ENCODE results near the gene KLHL8. TPM values are rescaled to one million over a fixed set of nuclear protein-coding genes. Genes with fewer than 3 reads are reported as not detected.

The KLHL8 gene
- polyA plus RNA-seq, 1 donor (not counting 4 experiments of a cell fraction or from before 2014, with no cell fraction given) = 6.7 TPM

DNA sequence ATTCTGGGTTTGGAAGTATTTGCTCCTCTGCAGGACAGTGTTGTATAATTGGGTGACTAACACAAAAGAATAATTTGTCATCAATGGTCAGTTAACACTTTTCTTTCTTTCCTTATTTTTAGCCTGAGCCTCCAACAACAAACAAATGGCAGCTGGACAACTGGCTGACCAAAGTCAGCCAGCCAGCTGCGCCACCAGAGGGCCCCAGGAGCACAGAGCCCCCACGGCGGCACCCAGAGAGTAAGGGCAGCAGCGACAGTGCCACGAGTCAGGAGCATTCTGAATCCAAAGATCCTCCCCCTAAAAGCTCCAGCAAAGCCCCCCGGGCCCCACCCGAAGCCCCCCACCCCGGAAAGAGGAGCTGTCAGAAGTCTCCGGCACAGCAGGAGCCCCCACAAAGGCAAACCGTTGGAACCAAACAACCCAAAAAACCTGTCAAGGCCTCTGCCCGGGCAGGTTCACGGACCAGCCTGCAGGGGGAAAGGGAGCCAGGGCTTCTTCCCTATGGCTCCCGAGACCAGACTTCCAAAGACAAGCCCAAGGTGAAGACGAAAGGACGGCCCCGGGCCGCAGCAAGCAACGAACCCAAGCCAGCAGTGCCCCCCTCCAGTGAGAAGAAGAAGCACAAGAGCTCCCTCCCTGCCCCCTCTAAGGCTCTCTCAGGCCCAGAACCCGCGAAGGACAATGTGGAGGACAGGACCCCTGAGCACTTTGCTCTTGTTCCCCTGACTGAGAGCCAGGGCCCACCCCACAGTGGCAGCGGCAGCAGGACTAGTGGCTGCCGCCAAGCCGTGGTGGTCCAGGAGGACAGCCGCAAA lies 106.0 kb downstream of the KLHL8 start:
- no peak overlapping the region for H3K9ac ChIP-seq (ENCODE audit: control insufficient read depth, extremely low read depth, insufficient read depth, low read length)
- TF ChIP-seq EZH2 (IDR thresholded peaks at IDR 0.05; ENCODE audit: low read length) = no peak
- TF ChIP-seq, protein P1, sequence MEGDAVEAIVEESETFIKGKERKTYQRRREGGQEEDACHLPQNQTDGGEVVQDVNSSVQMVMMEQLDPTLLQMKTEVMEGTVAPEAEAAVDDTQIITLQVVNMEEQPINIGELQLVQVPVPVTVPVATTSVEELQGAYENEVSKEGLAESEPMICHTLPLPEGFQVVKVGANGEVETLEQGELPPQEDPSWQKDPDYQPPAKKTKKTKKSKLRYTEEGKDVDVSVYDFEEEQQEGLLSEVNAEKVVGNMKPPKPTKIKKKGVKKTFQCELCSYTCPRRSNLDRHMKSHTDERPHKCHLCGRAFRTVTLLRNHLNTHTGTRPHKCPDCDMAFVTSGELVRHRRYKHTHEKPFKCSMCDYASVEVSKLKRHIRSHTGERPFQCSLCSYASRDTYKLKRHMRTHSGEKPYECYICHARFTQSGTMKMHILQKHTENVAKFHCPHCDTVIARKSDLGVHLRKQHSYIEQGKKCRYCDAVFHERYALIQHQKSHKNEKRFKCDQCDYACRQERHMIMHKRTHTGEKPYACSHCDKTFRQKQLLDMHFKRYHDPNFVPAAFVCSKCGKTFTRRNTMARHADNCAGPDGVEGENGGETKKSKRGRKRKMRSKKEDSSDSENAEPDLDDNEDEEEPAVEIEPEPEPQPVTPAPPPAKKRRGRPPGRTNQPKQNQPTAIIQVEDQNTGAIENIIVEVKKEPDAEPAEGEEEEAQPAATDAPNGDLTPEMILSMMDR (optimal IDR thresholded peaks at IDR 0.05 in 1 of 3, IDR thresholded peaks at IDR 0.05 in 1 of 3, conservative IDR thresholded peaks at IDR 0.05 in 1 of 3; ENCODE audit: extremely low read depth in 1 of 3, insufficient read depth in 2 of 3, low read length in 3 of 3) = peak in 1 of 3 experiments; percentile 4
- no peaks in the 10 kb centered on the region for H3K9me1 ChIP-seq (ENCODE audit: control insufficient read depth, extremely low read depth, insufficient read depth, low read length)
- no peak overlapping the region for H2AFZ ChIP-seq (ENCODE audit: control insufficient read depth, low read length)
- no peaks in the 10 kb centered on the region for H3K9me3 ChIP-seq (ENCODE audit: control insufficient read depth, low read depth, low read length)
- H3K4me3 ChIP-seq (ENCODE audit: control insufficient read depth in 2 of 3, extremely low read depth in 1 of 3, insufficient read depth in 2 of 3, low read depth in 1 of 3, low read length in 3 of 3) = no peak overlapping the region
- H3K27me3 ChIP-seq (ENCODE audit: control insufficient read depth, extremely low read depth, insufficient read depth, low read length) = no peaks in the 10 kb centered on the region
- H3K79me2 ChIP-seq (ENCODE audit: control insufficient read depth, insufficient read depth, low read length) = no peaks in the 10 kb centered on the region
- H3K4me2 ChIP-seq (ENCODE audit: control insufficient read depth, extremely low read depth, insufficient read depth, low read depth, low read length) = no peak overlapping the region
- H4K20me1 ChIP-seq (ENCODE audit: control insufficient read depth, extremely low read depth, insufficient read depth, low read length) = no peaks in the 10 kb centered on the region
- dilution Hi-C loops (cut with MboI; ENCODE audit: extremely low pct_ligation_motif_present, low sequenced_read_pairs) = no loop called here
- H3K36me3 ChIP-seq (ENCODE audit: control insufficient read depth in 2 of 2, extremely low read depth in 1 of 2, insufficient read depth in 2 of 2, low read length in 2 of 2) = peaks cover 12 to 16% of the 10 kb centered on the region in 2 experiments
- no peak overlapping the region for H3K27ac ChIP-seq (ENCODE audit: control insufficient read depth, insufficient read depth, low read length)
- FAIRE-seq (no peak), DNase-seq (ENCODE audit: low read depth, low spot score) (no peak)
- peaks cover 11% of the 10 kb centered on the region for H3K4me1 ChIP-seq (ENCODE audit: control insufficient read depth, extremely low read depth, insufficient read depth, low read length)

DNA sequence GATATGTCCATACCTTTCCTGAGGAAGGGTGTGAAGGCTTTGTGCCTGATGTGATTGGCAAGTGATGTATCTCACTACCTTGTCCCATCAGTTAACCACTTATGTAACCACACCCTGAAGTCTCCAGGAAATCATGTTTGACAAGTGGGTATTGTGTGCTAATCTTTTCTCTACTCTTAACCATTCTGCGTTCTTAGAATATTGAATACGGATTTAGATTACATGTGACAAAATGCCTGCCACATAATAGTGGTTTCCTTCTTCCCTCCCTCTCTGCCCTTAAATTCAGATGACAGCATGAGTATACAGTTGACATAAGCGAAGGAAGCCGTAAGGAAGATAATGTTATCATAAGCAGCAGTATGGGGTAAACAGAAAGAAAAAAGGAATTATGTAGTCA lies 108.4 kb downstream of the KLHL8 start:
- Histone ChIP-seq H3K4me2 (ENCODE audit: control insufficient read depth, extremely low read depth, insufficient read depth, low read depth, low read length) (no peak overlapping the region), H2AFZ (ENCODE audit: control insufficient read depth, low read length) (no peak overlapping the region), H3K9me3 (ENCODE audit: control insufficient read depth, low read depth, low read length) (no peaks in the 10 kb centered on the region), H3K9me1 (ENCODE audit: control insufficient read depth, extremely low read depth, insufficient read depth, low read length) (no peaks in the 10 kb centered on the region), H3K36me3 (ENCODE audit: control insufficient read depth in 2 of 2, extremely low read depth in 1 of 2, insufficient read depth in 2 of 2, low read length in 2 of 2) (peaks cover 16 to 20% of the 10 kb centered on the region in 2 experiments), H4K20me1 (ENCODE audit: control insufficient read depth, extremely low read depth, insufficient read depth, low read length) (no peaks in the 10 kb centered on the region), H3K79me2 (ENCODE audit: control insufficient read depth, insufficient read depth, low read length) (no peaks in the 10 kb centered on the region), H3K27ac (ENCODE audit: control insufficient read depth, insufficient read depth, low read length) (no peak overlapping the region), H3K27me3 (ENCODE audit: control insufficient read depth, extremely low read depth, insufficient read depth, low read length) (no peaks in the 10 kb centered on the region), H3K4me3 (ENCODE audit: control insufficient read depth in 2 of 3, extremely low read depth in 1 of 3, insufficient read depth in 2 of 3, low read depth in 1 of 3, low read length in 3 of 3) (no peak overlapping the region), H3K9ac (ENCODE audit: control insufficient read depth, extremely low read depth, insufficient read depth, low read length) (no peak overlapping the region), H3K4me1 (ENCODE audit: control insufficient read depth, extremely low read depth, insufficient read depth, low read length) (peaks cover 12% of the 10 kb centered on the region)
- no peak for TF ChIP-seq EZH2 (IDR thresholded peaks at IDR 0.05; ENCODE audit: low read length)
- TF ChIP-seq, protein P1 (optimal IDR thresholded peaks at IDR 0.05 in 1 of 3, IDR thresholded peaks at IDR 0.05 in 1 of 3, conservative IDR thresholded peaks at IDR 0.05 in 1 of 3; ENCODE audit: extremely low read depth in 1 of 3, insufficient read depth in 2 of 3, low read length in 3 of 3) = no peak
- dilution Hi-C loops (cut with MboI; ENCODE audit: extremely low pct_ligation_motif_present, low sequenced_read_pairs) = no loop called here
- FAIRE-seq = no peak
- no peak for DNase-seq (ENCODE audit: low read depth, low spot score)

Other genes with a start within 250 kb of the KLHL8 start
- gene HSD17B13, start 102.3 kb upstream of the KLHL8 start, polyA plus RNA-seq = not detected in 3 replicates
- 5.6 to 8.5 TPM (median 6.5 TPM) in 3 replicates for gene HSD17B11, start 170.6 kb upstream of the KLHL8 start, polyA plus RNA-seq
- gene NUDT9, start 202.0 kb upstream of the KLHL8 start, polyA plus RNA-seq = 16.9 to 30.2 TPM (median 28.5 TPM) in 3 replicates

All from keratinocyte (primary cell).